ENCODE data around the gene BCL6B. TPM values are rescaled to one million over a fixed set of nuclear protein-coding genes. Genes with fewer than 3 reads are reported as not detected.

Gene BCL6B
- total and polyA plus RNA-seq, 2 of the 4 experiments (the other 2 are of a cell fraction): not detected

- H3K4me3 ChIP-seq (ENCODE audit: insufficient read depth, low read depth, low read length): no peak overlapping the region
- H3K79me1 ChIP-seq (ENCODE audit: low read depth in 1 of 2, low read length in 2 of 2): peaks cover 10 to 56% of the 10 kb centered on the region in 2 experiments
- peaks cover 24% of the 10 kb centered on the region for H3K36me3 ChIP-seq (ENCODE audit: control insufficient read depth, insufficient read depth, low read length)
- H4K8ac ChIP-seq (ENCODE audit: low read depth in 2 of 2, low read length in 2 of 2): no peak overlapping the region
- no peak overlapping the region for H3K56ac ChIP-seq (ENCODE audit: extremely low read depth, insufficient read depth, low read length)
- CTCF ChIA-PET: interaction anchor here (0.5 to 3.0 kb wide), 10 partner anchors 8 to 391 kb away, joined by 3 to 18 read pairs (median 4); partner anchors contain the start of gene ALOX12
- no peak overlapping the region for H2BK5ac ChIP-seq (ENCODE audit: low read depth, low read length, poor library complexity, severe bottlenecking)
- H2AK9ac ChIP-seq (replicated peaks; ENCODE audit: low read depth, low read length, poor library complexity): no peak overlapping the region
- no CpG with 5 or more reads among the region's 2 CpGs for WGBS, 2 experiments (ENCODE audit: extremely low coverage in 2 of 2, insufficient read length in 1 of 2)
- no peak overlapping the region for H3K18ac ChIP-seq (ENCODE audit: low read depth, low read length)
- no peaks in the 10 kb centered on the region for H3K9me1 ChIP-seq (ENCODE audit: insufficient read depth, low read length)
- intact Hi-C loops (cut with micrococcal nuclease) (loop anchor here (1.0 kb wide), 1 partner anchor 90 kb away; no protein-coding TSS in a partner anchor), dilution Hi-C loops (cut with HindIII; ENCODE audit: low sequenced_read_pairs, unreplicated experiment) (no loop called here), in situ Hi-C loops (cut with MboI; ENCODE audit: low sequenced_read_pairs) (loop anchor here (5.0 kb wide), 1 partner anchor 92 kb away; no protein-coding TSS in a partner anchor)
- H3K9me3 ChIP-seq (ENCODE audit: control insufficient read depth, insufficient read depth, low read length): no peaks in the 10 kb centered on the region
- DNase-seq: peak; percentile 54
- H3K23ac ChIP-seq (ENCODE audit: low read depth, low read length): no peak overlapping the region
- H2AK5ac ChIP-seq (ENCODE audit: low read depth, low read length): no peak overlapping the region
- no peak overlapping the region for H3K4ac ChIP-seq (ENCODE audit: low read depth, low read length)
- no peak overlapping the region for H4K5ac ChIP-seq (ENCODE audit: low read depth, low read length)
- H4K20me1 ChIP-seq (ENCODE audit: insufficient read depth, low read length): peaks cover 25% of the 10 kb centered on the region
- peak; percentile 89 for ATAC-seq (ENCODE audit: low read depth)
- no peak overlapping the region for H2AFZ ChIP-seq (replicated peaks; ENCODE audit: low read length, poor library complexity)
- H3K27ac ChIP-seq (ENCODE audit: insufficient read depth, low read length): no peak overlapping the region
- POLR2A ChIA-PET (ENCODE audit: unreplicated experiment): no interaction called here
- H3K4me2 ChIP-seq (ENCODE audit: low read depth, low read length): no peak overlapping the region
- BruUV-seq (replicated peaks): no TSS peak
- H2BK15ac ChIP-seq (ENCODE audit: low read depth, low read length): no peak overlapping the region
- no peaks in the 10 kb centered on the region for H3K27me3 ChIP-seq (ENCODE audit: control insufficient read depth, insufficient read depth, low read length)
- no peak overlapping the region for H4K91ac ChIP-seq (ENCODE audit: insufficient read depth, low read depth, low read length)
- no peak overlapping the region for H3K14ac ChIP-seq (replicated peaks; ENCODE audit: low read depth, low read length)
- no peaks in the 10 kb centered on the region; the same call in 1 of the 2 replicates for H3K4me1 ChIP-seq (ENCODE audit: control insufficient read depth, insufficient read depth, low read length)
- H2BK20ac ChIP-seq (ENCODE audit: low read depth, low read length): no peak overlapping the region
- no peak overlapping the region for H2BK120ac ChIP-seq (ENCODE audit: low read depth, low read length)
- peak overlapping the region; percentile 27; the same call in 1 of the 2 replicates for H3K9ac ChIP-seq (ENCODE audit: low read depth, low read length)
- TF ChIP-seq RCOR1 (IDR thresholded peaks at IDR 0.05; ENCODE audit: insufficient replicate concordance, low read length) (no peak), POLR2A (IDR thresholded peaks at IDR 0.05; ENCODE audit: low read depth, low read length) (no peak), RFX5 (IDR thresholded peaks at IDR 0.05; ENCODE audit: low read depth, low read length) (no peak), CHD1 (IDR thresholded peaks at IDR 0.05; ENCODE audit: low read depth, low read length) (no peak), MAFK (IDR thresholded peaks at IDR 0.05; ENCODE audit: low read depth, low read length) (no peak), CTCF (conservative IDR thresholded peaks at IDR 0.05; ENCODE audit: low read depth, low read length) (peak; percentile 68), RAD21 (IDR thresholded peaks at IDR 0.05; ENCODE audit: low read length) (peak; percentile 70), BHLHE40 (IDR thresholded peaks at IDR 0.05; ENCODE audit: low read depth, low read length) (no peak), CEBPB (IDR thresholded peaks at IDR 0.05; ENCODE audit: low read depth, low read length) (no peak), USF2 (IDR thresholded peaks at IDR 0.05; ENCODE audit: low read depth, low read length) (no peak), SMC3 (IDR thresholded peaks at IDR 0.05; ENCODE audit: low read depth, low read length) (peak; percentile 63), MXI1 (IDR thresholded peaks at IDR 0.05; ENCODE audit: borderline replicate concordance, low read depth, low read length) (no peak), ELK1 (IDR thresholded peaks at IDR 0.05; ENCODE audit: borderline replicate concordance, low read depth, low read length) (no peak), NFE2L2 (IDR thresholded peaks at IDR 0.05; ENCODE audit: low read depth, low read length) (no peak)
Observed at GRCh38 chr17:7004398-7005253, 18.2 kb upstream of the BCL6B start.
